K562 (cell line): Measurements from ENCODE around the gene SPATA33. TPM values are rescaled to one million over a fixed set of nuclear protein-coding genes. Genes with fewer than 3 reads are reported as not detected.

ENCODE experiments used
- ATAC-seq: fragments of 200-7000 bp; cut with Tn5 transposase; 3 replicates; pipeline ENCODE4 v1.9.1; 2020; ENCODE audit warnings: moderate library complexity
- BruUV-seq: library from RNA; stranded (reverse); fragments of 400-500 nt; replicated peaks from 2 replicates; lab custom pipeline; 2021; lab: Mats Ljungman, UMichigan
- CTCF ChIA-PET: fragments of 300-600 bp; formaldehyde crosslinking; extraction: SDS; loops from one replicate; lab custom pipeline; 2021; ENCODE audit warnings: low intra/inter-chr PET ratio; lab: Yijun Ruan, JAX
- POLR2A ChIA-PET: fragments of 300-600, 350-650 bp; sonication (Branson Sonifier 250); formaldehyde crosslinking; extraction: SDS; loops from one replicate; lab custom pipeline; 2021; ENCODE audit warnings: antibody characterized with exemption, inconsistent platforms; lab: Yijun Ruan, JAX
- DNase-seq, 4 experiments: peaks; one replicate each; pipeline versions ENCODE4 v3.0.0 to v3.0.0-alpha.2; 2011 to 2018; ENCODE audit warnings: low spot score in 3 of 4, mixed read lengths in 3 of 4; ENCODE audit errors: extremely low read depth in 1 of 4
- FAIRE-seq: peaks from 2 replicates; lab custom pipeline; 2011; peaks lifted over from hg19 to GRCh38; lab: Jason Lieb, UNC
- H2AFZ ChIP-seq: 2 replicates; pipeline ENCODE4 v1.6.0; 2011; ENCODE audit warnings: low read depth, low read length, control low read depth, inconsistent platforms
- H3K27ac ChIP-seq: fragments of 200-600 bp; 3 replicates; pipeline ENCODE4 v1.8.0; 2011; ENCODE audit warnings: low read depth, mild to moderate bottlenecking, control low read depth, inconsistent platforms, low read length, moderate library complexity, mixed read lengths; ENCODE audit errors: extremely low read depth
- H3K27me3 ChIP-seq, 2 experiments: fragments of 300-600 bp in 1 of 2; 2 replicates in 1 of 2; 3 replicates in 1 of 2; pipeline versions ENCODE4 v1.6.0 to v1.8.0; 2011; ENCODE audit warnings: inconsistent platforms in 2 of 2, low read length in 2 of 2, mild to moderate bottlenecking in 1 of 2, mixed read lengths in 1 of 2, moderate library complexity in 1 of 2; ENCODE audit not compliant: control insufficient read depth in 2 of 2, insufficient read depth in 2 of 2
- H3K36me3 ChIP-seq: fragments of 300-600 bp; 3 replicates; pipeline ENCODE4 v1.8.0; 2011; ENCODE audit warnings: mild to moderate bottlenecking, low read length, inconsistent platforms; ENCODE audit not compliant: control insufficient read depth, insufficient read depth
- H3K4me1 ChIP-seq, 2 experiments: fragments of 200-600 bp in 1 of 2; replicated peaks in 1 of 2; 2 replicates in 1 of 2; 3 replicates in 1 of 2; pipeline versions ENCODE4 v1.5.1 to v1.8.0; 2011; ENCODE audit warnings: inconsistent platforms in 2 of 2, low read length in 2 of 2, mild to moderate bottlenecking in 1 of 2, mixed read lengths in 1 of 2, moderate library complexity in 1 of 2; ENCODE audit not compliant: control insufficient read depth in 2 of 2, insufficient read depth in 2 of 2
- H3K4me2 ChIP-seq: 2 replicates; pipeline ENCODE4 v1.6.1; 2011; ENCODE audit warnings: low read length, control low read depth, inconsistent platforms, mixed read lengths; ENCODE audit not compliant: insufficient read depth
- H3K4me3 ChIP-seq: fragments of 200-600 bp; sonication (generic), shearing (Covaris generic); 2 replicates; pipeline ENCODE4 v1.5.1; 2016; ENCODE audit warnings: control low read depth, inconsistent platforms
- H3K79me2 ChIP-seq: fragments of 200-600 bp; 3 replicates; pipeline ENCODE4 v1.8.0; 2011; ENCODE audit warnings: low read length, inconsistent platforms; ENCODE audit not compliant: control insufficient read depth, insufficient read depth
- H3K9ac ChIP-seq, 2 experiments: 2 replicates each; pipeline versions ENCODE4 v1.6.0 to v1.6.1; 2011; ENCODE audit warnings: low read depth in 2 of 2, low read length in 2 of 2, control low read depth in 1 of 2, inconsistent platforms in 1 of 2, mild to moderate bottlenecking in 1 of 2, mixed read lengths in 1 of 2; ENCODE audit not compliant: insufficient read depth in 1 of 2
- H3K9me1 ChIP-seq: one replicate; pipeline ENCODE4 v1.6.0; 2011; ENCODE audit warnings: inconsistent platforms, mild to moderate bottlenecking, low read length, moderate library complexity; ENCODE audit not compliant: control insufficient read depth, insufficient read depth
- H3K9me3 ChIP-seq: replicated peaks from 2 replicates; pipeline ENCODE4 v1.5.1; 2011; ENCODE audit warnings: low read depth, low read length, inconsistent platforms; ENCODE audit not compliant: control insufficient read depth, insufficient read depth
- H4K20me1 ChIP-seq: replicated peaks from 2 replicates; pipeline ENCODE4 v1.6.1; 2011; ENCODE audit warnings: low read length, inconsistent platforms, mixed read lengths; ENCODE audit not compliant: control insufficient read depth, insufficient read depth
- JUND ChIP-seq, 2 experiments: IDR thresholded peaks; 2 replicates in 1 of 2; 3 replicates in 1 of 2; pipeline ENCODE4 v1.6.1; 2011; ENCODE audit warnings: borderline replicate concordance in 2 of 2, low read depth in 2 of 2, low read length in 2 of 2, improper control_type of control experiment in 1 of 2, missing biosample characterization in 1 of 2, missing genetic modification characterization in 1 of 2, missing genetic modification reagents in 1 of 2
- KDM5B ChIP-seq: fragments of 200-600 bp; sonication (generic); IDR thresholded peaks from 2 replicates; pipeline ENCODE4 v1.6.1; 2012; ENCODE audit warnings: low read depth, mild to moderate bottlenecking, moderate library complexity, low read length, control low read depth, inconsistent platforms; ENCODE audit not compliant: insufficient replicate concordance
- WGBS: fragments of 100-300 bp; shearing (Covaris generic); methylation state at CpG from one replicate; pipeline ENCODE4 v1.1.6; 2016; ENCODE audit warnings: low coverage, mixed read lengths; ENCODE audit not compliant: insufficient coverage; ENCODE audit errors: missing lambda C conversion rate; 5-methylcytosine and 5-hydroxymethylcytosine counted together
- in situ Hi-C: fragments of 300-500 bp; cut with MboI; formaldehyde crosslinking; loops from 4 replicates; pipeline ENCODE4 v1.15.0; 2018; ENCODE audit warnings: inconsistent platforms, mixed read lengths
- intact Hi-C: fragments of 100-400 bp; cut with micrococcal nuclease; formaldehyde crosslinking; loops from 2 replicates; pipeline ENCODE4 v1.14.2; 2022
- polyA plus RNA-seq, 8 experiments: library from polyadenylated mRNA; depleted of rRNA in 4 of 8; stranded (reverse) in 5 of 8; unstranded in 3 of 8; fragments of >200 nt; fragmentation: Nextera tagmentation in 2 of 8; fragmentation: Illumina TruSeq in 1 of 8; extraction: Ambion mirVana in 2 of 8; extraction: Trizol in 1 of 8; gene quantifications; 2 replicates each; pipeline versions ENCODE4 v1.2.1 to v1.2.3, GENCODE V29; 2011 to 2014; ENCODE audit warnings: inconsistent platforms in 1 of 8, missing spikeins in 1 of 8
- total RNA-seq, 7 experiments: library from RNA; depleted of rRNA in 6 of 7; stranded (reverse); fragments of >200 nt in 6 of 7; fragmentation: Illumina TruSeq in 2 of 7; extraction: Trizol in 2 of 7; gene quantifications; 2 replicates each; pipeline versions ENCODE4 v1.2.1 to v1.2.3, GENCODE V29; 2011 to 2021; ENCODE audit warnings: low replicate concordance in 1 of 7

SPATA33 gene
- total and polyA plus RNA-seq, 9 of the 15 experiments (the other 6 are each of a cell fraction or from before 2014, with no cell fraction given) = 4.0 to 20.0 (median 11.8) TPM

- WGBS = 78% methylated on average over 8 of the region's 10 CpGs
- POLR2A ChIA-PET = interaction anchor here (0.5 to 4.5 kb wide), 3 partner anchors 9 to 25 kb away, joined by 3 to 45 read pairs (median 3); partner anchors contain the start of gene VPS9D1
- no peak overlapping the region for H2AFZ ChIP-seq
- peaks cover 18 to 81% of the 10 kb centered on the region in 2 experiments; a peak in 4 of 5 replicates for H3K4me1 ChIP-seq
- TF ChIP-seq KDM5B (peak; percentile 2), JUND (IDR thresholded peaks at IDR 0.05; ENCODE audit: borderline replicate concordance, low read depth, low read length) (no peak), JUND (tag; IDR thresholded peaks at IDR 0.05; ENCODE audit: borderline replicate concordance, low read depth, low read length) (no peak)
- no peaks in the 10 kb centered on the region for H3K9me1 ChIP-seq
- no peaks in the 10 kb centered on the region for H3K27me3 ChIP-seq
- CTCF ChIA-PET = no interaction called here
- peaks cover 23% of the 10 kb centered on the region for H3K79me2 ChIP-seq
- H3K4me3 ChIP-seq = no peak overlapping the region
- no peak overlapping the region for H3K27ac ChIP-seq
- in situ Hi-C loops = no loop called here
- ATAC-seq = no peak
- DNase-seq = no peak
- peak overlapping the region in 1 of 2 experiments; percentile 88; a peak in 2 of 4 replicates for H3K9ac ChIP-seq
- H3K9me3 ChIP-seq = no peaks in the 10 kb centered on the region
- BruUV-seq = no TSS peak
- H4K20me1 ChIP-seq = no peaks in the 10 kb centered on the region
- intact Hi-C loops = loop anchor here (5.0 kb wide), 1 partner anchor 43 kb away; no protein-coding TSS in a partner anchor
- H3K36me3 ChIP-seq = peaks cover 12% of the 10 kb centered on the region; the same call in 2 of the 3 replicates
- no peak overlapping the region for H3K4me2 ChIP-seq
- no peak for FAIRE-seq
Measured at GRCh38 chr16:89709166-89709565, 51.5 kb downstream of the SPATA33 start.
